Measurements from ENCODE around the gene VLDLR.

VLDLR gene

GRCh38 chr9:2630158-2630557, 8.6 kb downstream of the VLDLR start:
- H3K4me3 ChIP-seq (ENCODE audit: low read length) = no peak overlapping the region
- TF ChIP-seq, protein P1, sequence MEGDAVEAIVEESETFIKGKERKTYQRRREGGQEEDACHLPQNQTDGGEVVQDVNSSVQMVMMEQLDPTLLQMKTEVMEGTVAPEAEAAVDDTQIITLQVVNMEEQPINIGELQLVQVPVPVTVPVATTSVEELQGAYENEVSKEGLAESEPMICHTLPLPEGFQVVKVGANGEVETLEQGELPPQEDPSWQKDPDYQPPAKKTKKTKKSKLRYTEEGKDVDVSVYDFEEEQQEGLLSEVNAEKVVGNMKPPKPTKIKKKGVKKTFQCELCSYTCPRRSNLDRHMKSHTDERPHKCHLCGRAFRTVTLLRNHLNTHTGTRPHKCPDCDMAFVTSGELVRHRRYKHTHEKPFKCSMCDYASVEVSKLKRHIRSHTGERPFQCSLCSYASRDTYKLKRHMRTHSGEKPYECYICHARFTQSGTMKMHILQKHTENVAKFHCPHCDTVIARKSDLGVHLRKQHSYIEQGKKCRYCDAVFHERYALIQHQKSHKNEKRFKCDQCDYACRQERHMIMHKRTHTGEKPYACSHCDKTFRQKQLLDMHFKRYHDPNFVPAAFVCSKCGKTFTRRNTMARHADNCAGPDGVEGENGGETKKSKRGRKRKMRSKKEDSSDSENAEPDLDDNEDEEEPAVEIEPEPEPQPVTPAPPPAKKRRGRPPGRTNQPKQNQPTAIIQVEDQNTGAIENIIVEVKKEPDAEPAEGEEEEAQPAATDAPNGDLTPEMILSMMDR (conservative IDR thresholded peaks at IDR 0.05; ENCODE audit: low read depth, low read length) = no peak
- no peak for DNase-seq (ENCODE audit: low read depth)

GRCh38 chr9:2631263-2631662, 9.7 kb downstream of the VLDLR start:
- DNase-seq (ENCODE audit: low read depth) = no peak
- H3K4me3 ChIP-seq (ENCODE audit: low read length) = no peak overlapping the region
- TF ChIP-seq, protein P1 (conservative IDR thresholded peaks at IDR 0.05; ENCODE audit: low read depth, low read length) = no peak

- H3K4me3 ChIP-seq (ENCODE audit: low read length) = no peak overlapping the region
- DNase-seq (ENCODE audit: low read depth) = no peak
- TF ChIP-seq, protein P1 (conservative IDR thresholded peaks at IDR 0.05; ENCODE audit: low read depth, low read length) = no peak
Measured at GRCh38 chr9:2634153-2634552, 12.6 kb downstream of the VLDLR start.

- TF ChIP-seq, protein P1 (conservative IDR thresholded peaks at IDR 0.05; ENCODE audit: low read depth, low read length) = no peak
- DNase-seq (ENCODE audit: low read depth) = no peak
- H3K4me3 ChIP-seq (ENCODE audit: low read length) = no peak overlapping the region
Measured at GRCh38 chr9:2634818-2635217, 13.2 kb downstream of the VLDLR start.

GRCh38 chr9:2635922-2636321, 14.3 kb downstream of the VLDLR start:
- no peak overlapping the region for H3K4me3 ChIP-seq (ENCODE audit: low read length)
- DNase-seq (ENCODE audit: low read depth) = no peak
- TF ChIP-seq, protein P1 (conservative IDR thresholded peaks at IDR 0.05; ENCODE audit: low read depth, low read length) = no peak

GRCh38 chr9:2637390-2637789, 15.8 kb downstream of the VLDLR start:
- H3K4me3 ChIP-seq (ENCODE audit: low read length) = no peak overlapping the region
- DNase-seq (ENCODE audit: low read depth) = no peak
- TF ChIP-seq, protein P1 (conservative IDR thresholded peaks at IDR 0.05; ENCODE audit: low read depth, low read length) = no peak

GRCh38 chr9:2638871-2639673, 17.5 kb downstream of the VLDLR start:
- DNase-seq (ENCODE audit: low read depth) = no peak
- TF ChIP-seq, protein P1 (conservative IDR thresholded peaks at IDR 0.05; ENCODE audit: low read depth, low read length) = no peak
- no peak overlapping the region for H3K4me3 ChIP-seq (ENCODE audit: low read length)
